HEK293 (cell line): ENCODE measurements around the gene ATP8A2.
A peak's percentile ranks its signal among the peaks of the same experiment; 100 is the strongest.

Source experiments
- CTCF ChIA-PET: fragments of 350-600 bp; formaldehyde crosslinking; extraction: SDS; loops from one replicate; lab custom pipeline; 2021; ENCODE audit warnings: antibody characterized with exemption; lab: Yijun Ruan, JAX
- POLR2A ChIA-PET: fragments of 300-600 bp; formaldehyde crosslinking; extraction: SDS; loops from one replicate; lab custom pipeline; 2020; ENCODE audit warnings: antibody characterized with exemption, inconsistent platforms; lab: Yijun Ruan, JAX
- H3K27ac ChIP-seq: fragments of 200-500 bp; sonication (Bioruptor generic); 2 replicates; pipeline ENCODE4 v1.5.1; 2014; ENCODE audit warnings: low read depth, low read length, control low read depth, inconsistent platforms; ENCODE audit errors: extremely low read depth
- H3K36me3 ChIP-seq, 2 experiments: fragments of 200-500 bp in 1 of 2; sonication (Bioruptor generic) in 1 of 2; 1 replicate in 1 of 2; 2 replicates in 1 of 2; pipeline ENCODE4 v1.5.1; 2014 to 2017; ENCODE audit warnings: inconsistent platforms in 2 of 2, low read length in 2 of 2; ENCODE audit not compliant: control insufficient read depth in 2 of 2, insufficient read depth in 1 of 2
- H3K4me1 ChIP-seq: fragments of 200-500 bp; sonication (Bioruptor generic); 2 replicates; pipeline ENCODE4 v1.5.1; 2014; ENCODE audit warnings: mild to moderate bottlenecking, low read length, inconsistent platforms; ENCODE audit not compliant: control insufficient read depth, insufficient read depth
- H3K4me3 ChIP-seq: 2 replicates; pipeline ENCODE4 v1.5.1; 2011; ENCODE audit warnings: low read depth, mild to moderate bottlenecking, control low read depth, low read length, moderate library complexity
- H3K9me3 ChIP-seq: fragments of 200-500 bp; sonication (Bioruptor generic); 2 replicates; pipeline ENCODE4 v1.5.1; 2014; ENCODE audit warnings: low read depth, low read length, inconsistent platforms; ENCODE audit not compliant: control insufficient read depth, insufficient read depth
- PRDM1 ChIP-seq: fragments of 450-650 bp; formaldehyde crosslinking; IDR thresholded peaks from 2 replicates; pipeline ENCODE4; 2016; ENCODE audit warnings: missing biosample characterization, missing genetic modification characterization
- REPIN1 ChIP-seq: fragments of 450-650 bp; formaldehyde crosslinking; IDR thresholded peaks from 2 replicates; pipeline ENCODE4 v1.5.1; 2017; ENCODE audit warnings: missing biosample characterization, missing genetic modification characterization, low read depth
- WT1 ChIP-seq: fragments of 450-650 bp; formaldehyde crosslinking; IDR thresholded peaks from 2 replicates; pipeline ENCODE4 v1.5.1; 2016; ENCODE audit warnings: missing biosample characterization, missing genetic modification characterization
- ZEB2 ChIP-seq: fragments of 450-650 bp; formaldehyde crosslinking; IDR thresholded peaks from 2 replicates; pipeline ENCODE4 v1.5.1; 2016; ENCODE audit warnings: missing biosample characterization, missing genetic modification characterization
- ZNF19 ChIP-seq: fragments of 450-650 bp; formaldehyde crosslinking; IDR thresholded peaks from 2 replicates; pipeline ENCODE4; 2016; ENCODE audit warnings: missing biosample characterization, missing genetic modification characterization, low read depth
- ZNF221 ChIP-seq: fragments of 450-650 bp; formaldehyde crosslinking; IDR thresholded peaks from 2 replicates; pipeline ENCODE4 v1.5.1; 2017; ENCODE audit warnings: missing biosample characterization, missing genetic modification characterization, borderline replicate concordance
- ZNF366 ChIP-seq: fragments of 450-650 bp; formaldehyde crosslinking; conservative IDR thresholded peaks from 2 replicates; pipeline ENCODE4 v1.5.1; 2016; ENCODE audit warnings: missing biosample characterization, missing genetic modification characterization
- ZNF501 ChIP-seq: fragments of 450-650 bp; formaldehyde crosslinking; IDR thresholded peaks from 2 replicates; pipeline ENCODE4 v1.5.1; 2016; ENCODE audit warnings: missing biosample characterization, missing genetic modification characterization
- ZNF596 ChIP-seq: fragments of 450-650 bp; IDR thresholded peaks from 2 replicates; pipeline ENCODE4 v1.5.0; 2018; ENCODE audit warnings: missing biosample characterization, mild to moderate bottlenecking, missing genetic modification characterization, moderate library complexity
- ZNF791 ChIP-seq: fragments of 450-650 bp; formaldehyde crosslinking; IDR thresholded peaks from 2 replicates; pipeline ENCODE4 v1.5.1; 2016; ENCODE audit warnings: missing biosample characterization, missing genetic modification characterization
- ZSCAN23 ChIP-seq: fragments of 450-650 bp; formaldehyde crosslinking; IDR thresholded peaks from 2 replicates; pipeline ENCODE4 v1.5.1; 2016; ENCODE audit warnings: missing biosample characterization, missing genetic modification characterization
- TF ChIP-seq, protein P1 (sequence below): fragments of 450-650 bp; formaldehyde crosslinking; IDR thresholded peaks from 2 replicates; pipeline ENCODE4 v1.5.1; 2017; ENCODE audit warnings: missing biosample characterization, missing genetic modification characterization
- TF ChIP-seq, protein P2 (sequence below): fragments of 450-650 bp; formaldehyde crosslinking; IDR thresholded peaks from 2 replicates; pipeline ENCODE4 v1.5.1; 2016; ENCODE audit warnings: missing biosample characterization, missing genetic modification characterization, borderline replicate concordance
- TF ChIP-seq, protein P3 (sequence below): fragments of 450-650 bp; formaldehyde crosslinking; IDR thresholded peaks from 2 replicates; pipeline ENCODE4 v1.5.1; 2016; ENCODE audit warnings: missing biosample characterization, missing genetic modification characterization

Gene ATP8A2

DNA sequence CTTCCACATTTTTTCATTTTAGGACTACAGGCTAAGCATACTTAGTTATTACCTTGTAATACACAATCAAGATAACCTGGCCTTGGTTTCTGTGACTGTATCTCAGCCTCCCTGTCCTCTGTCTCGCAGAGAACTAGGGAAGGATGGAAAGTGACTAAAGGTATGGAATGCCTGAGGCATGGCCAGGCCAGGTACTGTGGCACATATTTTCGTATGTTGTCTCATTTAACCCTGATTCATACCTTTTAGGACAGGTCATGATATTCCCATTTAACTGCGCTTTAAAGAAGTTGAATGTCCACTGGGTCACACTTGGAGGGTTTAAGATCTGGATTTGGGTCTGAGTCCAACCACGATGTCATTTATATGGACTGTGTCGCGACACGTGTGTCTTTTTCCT is 357.4 kb downstream of the ATP8A2 start:
- peaks cover 7% of the 10 kb centered on the region; the same call in 1 of the 2 replicates for H3K4me1 ChIP-seq
- no peak overlapping the region for H3K27ac ChIP-seq
- POLR2A ChIA-PET = no interaction called here
- TF ChIP-seq REPIN1 (no peak), WT1 (no peak), ZNF791 (tag by site-specific recombination) (no peak), ZSCAN23 (tag by site-specific recombination) (no peak), ZNF221 (tag by site-specific recombination) (no peak)
- TF ChIP-seq, protein P1, sequence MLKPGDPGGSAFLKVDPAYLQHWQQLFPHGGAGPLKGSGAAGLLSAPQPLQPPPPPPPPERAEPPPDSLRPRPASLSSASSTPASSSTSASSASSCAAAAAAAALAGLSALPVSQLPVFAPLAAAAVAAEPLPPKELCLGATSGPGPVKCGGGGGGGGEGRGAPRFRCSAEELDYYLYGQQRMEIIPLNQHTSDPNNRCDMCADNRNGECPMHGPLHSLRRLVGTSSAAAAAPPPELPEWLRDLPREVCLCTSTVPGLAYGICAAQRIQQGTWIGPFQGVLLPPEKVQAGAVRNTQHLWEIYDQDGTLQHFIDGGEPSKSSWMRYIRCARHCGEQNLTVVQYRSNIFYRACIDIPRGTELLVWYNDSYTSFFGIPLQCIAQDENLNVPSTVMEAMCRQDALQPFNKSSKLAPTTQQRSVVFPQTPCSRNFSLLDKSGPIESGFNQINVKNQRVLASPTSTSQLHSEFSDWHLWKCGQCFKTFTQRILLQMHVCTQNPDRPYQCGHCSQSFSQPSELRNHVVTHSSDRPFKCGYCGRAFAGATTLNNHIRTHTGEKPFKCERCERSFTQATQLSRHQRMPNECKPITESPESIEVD = no peak
- TF ChIP-seq, protein P2, sequence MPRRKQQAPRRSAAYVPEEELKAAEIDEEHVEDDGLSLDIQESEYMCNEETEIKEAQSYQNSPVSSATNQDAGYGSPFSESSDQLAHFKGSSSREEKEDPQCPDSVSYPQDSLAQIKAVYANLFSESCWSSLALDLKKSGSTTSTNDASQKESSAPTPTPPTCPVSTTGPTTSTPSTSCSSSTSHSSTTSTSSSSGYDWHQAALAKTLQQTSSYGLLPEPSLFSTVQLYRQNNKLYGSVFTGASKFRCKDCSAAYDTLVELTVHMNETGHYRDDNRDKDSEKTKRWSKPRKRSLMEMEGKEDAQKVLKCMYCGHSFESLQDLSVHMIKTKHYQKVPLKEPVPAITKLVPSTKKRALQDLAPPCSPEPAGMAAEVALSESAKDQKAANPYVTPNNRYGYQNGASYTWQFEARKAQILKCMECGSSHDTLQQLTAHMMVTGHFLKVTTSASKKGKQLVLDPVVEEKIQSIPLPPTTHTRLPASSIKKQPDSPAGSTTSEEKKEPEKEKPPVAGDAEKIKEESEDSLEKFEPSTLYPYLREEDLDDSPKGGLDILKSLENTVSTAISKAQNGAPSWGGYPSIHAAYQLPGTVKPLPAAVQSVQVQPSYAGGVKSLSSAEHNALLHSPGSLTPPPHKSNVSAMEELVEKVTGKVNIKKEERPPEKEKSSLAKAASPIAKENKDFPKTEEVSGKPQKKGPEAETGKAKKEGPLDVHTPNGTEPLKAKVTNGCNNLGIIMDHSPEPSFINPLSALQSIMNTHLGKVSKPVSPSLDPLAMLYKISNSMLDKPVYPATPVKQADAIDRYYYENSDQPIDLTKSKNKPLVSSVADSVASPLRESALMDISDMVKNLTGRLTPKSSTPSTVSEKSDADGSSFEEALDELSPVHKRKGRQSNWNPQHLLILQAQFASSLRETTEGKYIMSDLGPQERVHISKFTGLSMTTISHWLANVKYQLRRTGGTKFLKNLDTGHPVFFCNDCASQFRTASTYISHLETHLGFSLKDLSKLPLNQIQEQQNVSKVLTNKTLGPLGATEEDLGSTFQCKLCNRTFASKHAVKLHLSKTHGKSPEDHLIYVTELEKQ (tag by site-specific recombination) = no peak
- TF ChIP-seq, all 188 proteins: peak for 0
- Histone ChIP-seq H3K4me3 (no peak overlapping the region), H3K9me3 (no peaks in the 10 kb centered on the region), H3K36me3 (no peaks in the 10 kb centered on the region)
- CTCF ChIA-PET = no interaction called here

DNA sequence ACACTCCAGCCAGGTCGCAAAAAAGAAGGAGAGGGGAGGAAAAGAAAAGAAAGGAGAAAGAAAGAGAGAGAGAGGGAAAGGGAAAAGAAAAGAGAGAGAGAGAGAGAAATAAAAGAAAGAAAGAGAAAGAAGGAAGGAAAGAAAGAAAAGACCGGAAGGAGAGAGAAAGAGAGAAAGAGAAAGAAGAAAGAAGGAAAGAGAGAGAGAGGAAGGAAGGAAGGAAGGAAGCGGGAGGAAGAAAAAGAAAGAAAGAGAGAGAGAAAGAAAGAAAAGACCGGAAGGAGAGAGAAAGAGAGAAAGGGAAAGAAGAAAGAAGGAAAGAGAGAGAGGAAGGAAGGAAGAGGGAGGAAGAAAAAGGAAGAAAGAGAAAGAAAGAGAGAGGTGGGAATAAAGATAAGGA is 359.3 kb downstream of the ATP8A2 start:
- H3K4me3 ChIP-seq = no peak overlapping the region
- no peaks in the 10 kb centered on the region for H3K9me3 ChIP-seq
- ChIA-PET POLR2A (interaction anchor here (1.0 kb wide), 1 partner anchor 10 kb away, joined by 3 read pairs; no protein-coding TSS in a partner anchor), CTCF (no interaction called here)
- TF ChIP-seq PRDM1 (peak; percentile 83), ZNF366 (tag by site-specific recombination) (peak; percentile 86), ZNF19 (tag by site-specific recombination) (no peak), ZNF596 (tag by site-specific recombination) (peak; percentile 72; the same call in 1 of the 2 replicates), ZEB2 (tag by site-specific recombination) (0 out of 2 replicates have a peak, but pooled peaks have one; percentile 3)
- H3K4me1 ChIP-seq = peaks cover 7% of the 10 kb centered on the region; the same call in 1 of the 2 replicates
- no peaks in the 10 kb centered on the region for H3K36me3 ChIP-seq
- no peak overlapping the region for H3K27ac ChIP-seq

DNA sequence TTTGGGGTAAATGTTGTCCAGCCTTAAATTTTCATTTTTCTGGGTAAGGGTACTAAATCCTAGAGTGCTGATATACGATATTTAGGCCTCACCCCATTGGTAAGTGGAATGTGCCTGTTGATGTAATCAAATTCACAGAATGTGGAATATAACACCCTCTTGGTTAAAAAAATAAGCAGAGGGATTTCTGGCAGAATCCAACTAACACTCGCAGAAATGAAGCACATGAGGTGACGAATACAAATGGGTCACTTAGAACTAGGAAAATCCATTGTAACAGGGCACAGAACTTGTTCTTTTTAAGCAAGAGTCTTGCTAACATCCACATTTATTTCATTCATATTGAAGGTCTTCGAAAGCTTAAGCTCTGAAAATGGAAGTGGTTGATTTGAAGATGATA is 359.8 kb downstream of the ATP8A2 start:
- no peaks in the 10 kb centered on the region for H3K9me3 ChIP-seq
- H3K4me3 ChIP-seq = no peak overlapping the region
- CTCF ChIA-PET = no interaction called here
- no peak overlapping the region for H3K27ac ChIP-seq
- POLR2A ChIA-PET = interaction anchor here (1.0 kb wide), 1 partner anchor 11 kb away, joined by 3 read pairs; no protein-coding TSS in a partner anchor
- peaks cover 7% of the 10 kb centered on the region; the same call in 1 of the 2 replicates for H3K4me1 ChIP-seq
- TF ChIP-seq ZEB2 (tag by site-specific recombination) (0 out of 2 replicates have a peak, but pooled peaks have one; percentile 16), ZNF501 (tag by site-specific recombination) (no peak)
- TF ChIP-seq, protein P3, sequence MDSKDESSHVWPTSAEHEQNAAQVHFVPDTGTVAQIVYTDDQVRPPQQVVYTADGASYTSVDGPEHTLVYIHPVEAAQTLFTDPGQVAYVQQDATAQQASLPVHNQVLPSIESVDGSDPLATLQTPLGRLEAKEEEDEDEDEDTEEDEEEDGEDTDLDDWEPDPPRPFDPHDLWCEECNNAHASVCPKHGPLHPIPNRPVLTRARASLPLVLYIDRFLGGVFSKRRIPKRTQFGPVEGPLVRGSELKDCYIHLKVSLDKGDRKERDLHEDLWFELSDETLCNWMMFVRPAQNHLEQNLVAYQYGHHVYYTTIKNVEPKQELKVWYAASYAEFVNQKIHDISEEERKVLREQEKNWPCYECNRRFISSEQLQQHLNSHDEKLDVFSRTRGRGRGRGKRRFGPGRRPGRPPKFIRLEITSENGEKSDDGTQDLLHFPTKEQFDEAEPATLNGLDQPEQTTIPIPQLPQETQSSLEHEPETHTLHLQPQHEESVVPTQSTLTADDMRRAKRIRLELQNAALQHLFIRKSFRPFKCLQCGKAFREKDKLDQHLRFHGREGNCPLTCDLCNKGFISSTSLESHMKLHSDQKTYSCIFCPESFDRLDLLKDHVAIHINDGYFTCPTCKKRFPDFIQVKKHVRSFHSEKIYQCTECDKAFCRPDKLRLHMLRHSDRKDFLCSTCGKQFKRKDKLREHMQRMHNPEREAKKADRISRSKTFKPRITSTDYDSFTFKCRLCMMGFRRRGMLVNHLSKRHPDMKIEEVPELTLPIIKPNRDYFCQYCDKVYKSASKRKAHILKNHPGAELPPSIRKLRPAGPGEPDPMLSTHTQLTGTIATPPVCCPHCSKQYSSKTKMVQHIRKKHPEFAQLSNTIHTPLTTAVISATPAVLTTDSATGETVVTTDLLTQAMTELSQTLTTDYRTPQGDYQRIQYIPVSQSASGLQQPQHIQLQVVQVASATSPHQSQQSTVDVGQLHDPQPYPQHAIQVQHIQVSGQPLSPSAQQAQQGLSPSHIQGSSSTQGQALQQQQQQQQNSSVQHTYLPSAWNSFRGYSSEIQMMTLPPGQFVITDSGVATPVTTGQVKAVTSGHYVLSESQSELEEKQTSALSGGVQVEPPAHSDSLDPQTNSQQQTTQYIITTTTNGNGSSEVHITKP = peak; percentile 77
- no peaks in the 10 kb centered on the region for H3K36me3 ChIP-seq
